Gastroesophageal sphincter (tissue), 3 donors: ENCODE data around the gene BCS1L.

Experiments
- CTCF ChIP-seq, 4 experiments: fragments of 200-600 bp in 2 of 4; fragments of 450-650 bp in 2 of 4; sonication (generic) in 1 of 4; IDR thresholded peaks; one replicate each; pipeline ENCODE4 v1.5.1; 2017 to 2019; ENCODE audit warnings: antibody characterized with exemption in 4 of 4, mild to moderate bottlenecking in 2 of 4, moderate library complexity in 2 of 4
- EP300 ChIP-seq: sonication (generic); formaldehyde crosslinking; IDR thresholded peaks from one replicate; pipeline ENCODE4 v1.6.1; 2017; ENCODE audit warnings: antibody characterized with exemption, mild to moderate bottlenecking
- POLR2A ChIP-seq, 2 donors: fragments of 450-650 bp; IDR thresholded peaks; one replicate each; pipeline ENCODE4 v1.6.1; 2017; ENCODE audit warnings: antibody characterized with exemption in 2 of 2, mild to moderate bottlenecking in 2 of 2, moderate library complexity in 1 of 2
- POLR2AphosphoS5 ChIP-seq: sonication (generic); formaldehyde crosslinking; IDR thresholded peaks from one replicate; pipeline ENCODE4 v1.6.1; 2017; ENCODE audit warnings: antibody characterized with exemption

- peak; percentile 77 to 82 for TF ChIP-seq POLR2A (IDR thresholded peaks at IDR 0.05)
- TF ChIP-seq CTCF (IDR thresholded peaks at IDR 0.05), result peak in 1 of 4 experiments; percentile 20
- TF ChIP-seq EP300, result no peak
- TF ChIP-seq POLR2AphosphoS5, result peak; percentile 95
These were observed 12.4 kb downstream of the BCS1L start, which contains the start of the genes RNF25 and STK36 for GRCh38 chr2:218671654-218672566.
